Mesothelial cell of epicardium (in vitro differentiated cells): ENCODE measurements around the gene RCOR2. TPM values are rescaled to one million over a fixed set of nuclear protein-coding genes. Genes with fewer than 3 reads are reported as not detected.
"Not testable (repeated sequence)": the region's sequence is repeated elsewhere in the genome, so short reads cannot be mapped to it uniquely, and the experiment has no call there.

Experiments used
- DNase-seq, 2 experiments: peaks; one replicate each; pipeline ENCODE4 v3.0.0; 2021; ENCODE audit warnings: low spot score in 2 of 2; ENCODE audit not compliant: unreplicated experiment in 2 of 2
- H3K27ac Mint-ChIP-seq: 2 replicates; pipeline ENCODE4 v1.8.0; 2021; ENCODE audit warnings: mixed read lengths
- H3K27me3 Mint-ChIP-seq: 2 replicates; pipeline ENCODE4 v1.8.0; 2021; ENCODE audit warnings: low read depth, mixed read lengths
- H3K36me3 Mint-ChIP-seq: 2 replicates; pipeline ENCODE4 v1.8.0; 2021; ENCODE audit warnings: mixed read lengths
- H3K4me1 Mint-ChIP-seq: 2 replicates; pipeline ENCODE4 v1.8.0; 2021; ENCODE audit warnings: mixed read lengths
- H3K4me3 Mint-ChIP-seq: 2 replicates; pipeline ENCODE4 v1.8.0; 2021; ENCODE audit warnings: mild to moderate bottlenecking, moderate library complexity, mixed read lengths
- H3K9me3 Mint-ChIP-seq: 2 replicates; pipeline ENCODE4 v1.8.0; 2021; ENCODE audit warnings: mixed read lengths
- total RNA-seq: library from RNA; stranded (reverse); gene quantifications from 3 replicates; pipeline ENCODE4 v1.2.1, GENCODE V29; 2021
- TF ChIP-seq, protein P1 (sequence below): fragments of 200-600 bp; sonication (generic); IDR thresholded peaks from one replicate; pipeline ENCODE4 v1.5.0; 2021; ENCODE audit warnings: antibody characterized with exemption; ENCODE audit not compliant: unreplicated experiment

The RCOR2 gene
- 28.6 to 33.7 TPM (median 30.6 TPM) in 3 replicates for total RNA-seq

DNA sequence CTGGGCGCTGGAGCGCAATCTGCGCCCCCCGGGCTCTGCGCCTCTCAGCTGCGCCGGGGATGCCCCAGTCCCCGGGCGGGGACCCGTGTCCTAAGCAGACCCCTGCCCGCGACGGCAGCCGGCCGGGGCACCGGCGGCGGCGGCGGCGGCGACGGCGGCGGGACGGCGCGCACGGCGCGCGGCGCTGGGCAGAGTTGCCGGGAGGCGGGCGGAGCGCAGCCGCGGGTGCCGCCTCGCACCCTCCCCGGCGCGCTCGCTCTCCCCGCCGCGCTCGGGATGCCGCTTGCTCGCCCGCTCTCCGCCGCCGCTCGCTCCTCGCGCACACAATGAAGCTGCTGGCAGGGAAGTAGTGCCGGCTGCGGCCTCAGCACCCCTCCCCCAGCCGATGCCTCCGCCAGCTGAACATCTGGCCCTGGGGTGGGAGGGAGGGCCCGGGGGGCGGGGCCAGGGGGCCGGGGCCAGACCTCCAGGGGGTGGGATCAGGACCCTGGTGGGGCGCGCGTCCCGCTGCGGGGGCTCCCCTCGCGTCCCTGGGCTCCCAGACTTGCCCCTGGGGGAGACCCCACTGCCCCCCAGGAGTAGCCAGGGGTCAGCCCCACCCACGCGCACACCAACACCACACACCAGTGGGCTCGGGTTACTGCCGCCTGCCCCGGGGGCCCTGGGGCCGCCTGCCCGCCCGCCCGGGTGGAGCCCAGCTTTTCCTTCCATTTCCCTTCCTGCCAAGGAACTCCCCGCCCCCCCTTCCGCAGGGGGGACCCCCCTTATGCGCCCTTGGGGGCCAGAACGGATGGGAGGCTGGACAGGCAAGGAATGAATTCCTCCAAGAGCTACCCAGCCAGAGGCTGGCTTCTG, at the start of gene RCOR2:
RCOR2 (minus strand) TSS at position 328 of the 855 bp plus-strand sequence. CDS start 708 bp downstream, outside the sequence.
- Mint-ChIP-seq H3K9me3 (no peaks in the 10 kb centered on the region), H3K4me1 (peaks cover 37% of the 10 kb centered on the region), H3K36me3 (peaks cover 7% of the 10 kb centered on the region), H3K27ac (peak within 1 kb of the TSS; percentile 87), H3K4me3 (peak within 1 kb of the TSS; percentile 84), H3K27me3 (no peaks in the 10 kb centered on the region)
- TF ChIP-seq, protein P1, sequence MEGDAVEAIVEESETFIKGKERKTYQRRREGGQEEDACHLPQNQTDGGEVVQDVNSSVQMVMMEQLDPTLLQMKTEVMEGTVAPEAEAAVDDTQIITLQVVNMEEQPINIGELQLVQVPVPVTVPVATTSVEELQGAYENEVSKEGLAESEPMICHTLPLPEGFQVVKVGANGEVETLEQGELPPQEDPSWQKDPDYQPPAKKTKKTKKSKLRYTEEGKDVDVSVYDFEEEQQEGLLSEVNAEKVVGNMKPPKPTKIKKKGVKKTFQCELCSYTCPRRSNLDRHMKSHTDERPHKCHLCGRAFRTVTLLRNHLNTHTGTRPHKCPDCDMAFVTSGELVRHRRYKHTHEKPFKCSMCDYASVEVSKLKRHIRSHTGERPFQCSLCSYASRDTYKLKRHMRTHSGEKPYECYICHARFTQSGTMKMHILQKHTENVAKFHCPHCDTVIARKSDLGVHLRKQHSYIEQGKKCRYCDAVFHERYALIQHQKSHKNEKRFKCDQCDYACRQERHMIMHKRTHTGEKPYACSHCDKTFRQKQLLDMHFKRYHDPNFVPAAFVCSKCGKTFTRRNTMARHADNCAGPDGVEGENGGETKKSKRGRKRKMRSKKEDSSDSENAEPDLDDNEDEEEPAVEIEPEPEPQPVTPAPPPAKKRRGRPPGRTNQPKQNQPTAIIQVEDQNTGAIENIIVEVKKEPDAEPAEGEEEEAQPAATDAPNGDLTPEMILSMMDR: no peak
- DNase-seq: peak; percentile 64 to 80

GRCh38 chr11:63966444-63966843, 49.5 kb upstream of the RCOR2 start:
- H3K9me3 Mint-ChIP-seq: no peaks in the 10 kb centered on the region
- TF ChIP-seq, protein P1: no peak
- H3K4me3 Mint-ChIP-seq: no peak overlapping the region
- H3K27ac Mint-ChIP-seq: no peak overlapping the region
- H3K27me3 Mint-ChIP-seq: peaks cover 7% of the 10 kb centered on the region
- H3K4me1 Mint-ChIP-seq: peaks cover 5% of the 10 kb centered on the region
- no peaks in the 10 kb centered on the region for H3K36me3 Mint-ChIP-seq
- no peak for DNase-seq

DNA sequence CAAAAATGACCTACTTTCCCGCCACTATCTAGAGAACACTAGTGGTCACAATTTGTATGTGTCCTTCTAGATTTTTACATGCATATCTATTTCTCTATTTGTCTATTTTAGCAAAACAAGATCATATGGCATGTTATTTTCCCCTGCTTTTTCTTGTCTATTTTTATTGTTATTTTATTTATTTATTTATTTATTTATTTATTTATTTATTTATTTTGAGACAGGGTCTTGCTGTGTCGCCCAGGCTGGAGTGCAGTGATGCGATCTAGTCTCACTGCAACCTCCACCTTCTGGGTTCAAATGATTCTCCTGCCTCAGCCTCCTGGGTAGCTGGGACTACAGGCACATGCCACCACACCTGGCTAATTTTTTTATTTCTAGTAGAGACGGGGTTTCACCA, 46.9 kb upstream of the RCOR2 start:
- H3K4me1 Mint-ChIP-seq, H3K36me3 Mint-ChIP-seq, H3K27me3 Mint-ChIP-seq, H3K4me3 Mint-ChIP-seq, H3K9me3 Mint-ChIP-seq, H3K27ac Mint-ChIP-seq, DNase-seq: not testable (repeated sequence)

DNA sequence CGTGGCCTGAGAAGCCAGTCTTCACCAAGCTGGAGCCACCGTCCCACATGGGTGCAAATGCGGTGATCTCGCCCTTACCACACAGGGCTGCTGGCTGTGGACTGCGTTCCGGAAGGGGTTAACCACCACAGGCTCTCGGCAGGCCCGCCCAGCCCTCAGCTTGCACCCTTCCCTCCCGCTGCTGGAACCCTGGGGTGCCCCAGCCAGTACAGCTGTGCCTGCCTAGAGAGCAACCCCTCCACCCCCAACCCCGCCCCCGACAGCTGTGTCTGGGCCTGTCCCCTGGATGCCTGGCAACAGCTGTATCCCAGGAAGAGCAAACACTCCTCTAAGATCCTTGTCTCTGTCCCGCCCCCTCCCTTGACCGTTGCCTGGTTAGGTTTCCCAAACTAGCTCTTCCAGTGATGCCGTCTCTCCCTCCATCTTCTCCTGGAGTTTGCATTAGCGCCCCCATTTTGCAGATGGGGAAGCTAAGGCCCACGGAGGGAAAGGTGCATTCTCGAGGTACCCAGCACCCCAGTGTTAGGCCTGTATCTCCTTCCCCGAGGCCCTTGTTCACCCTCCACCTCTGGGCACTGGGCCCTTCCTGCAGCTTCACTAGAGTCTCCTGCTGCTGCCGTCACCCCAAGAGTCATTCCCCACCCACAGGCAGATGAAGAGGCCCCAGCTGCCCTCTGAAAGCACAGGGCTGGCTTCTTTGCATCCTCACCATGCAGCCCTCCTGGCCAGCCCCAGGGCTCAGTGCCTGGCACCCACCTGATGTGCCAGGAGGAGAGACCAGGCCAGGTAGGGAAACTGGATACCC, 44.8 kb upstream of the RCOR2 start:
- H3K36me3 Mint-ChIP-seq: no peaks in the 10 kb centered on the region
- DNase-seq: no peak
- H3K27ac Mint-ChIP-seq: no peak overlapping the region
- H3K9me3 Mint-ChIP-seq: no peaks in the 10 kb centered on the region
- H3K4me3 Mint-ChIP-seq: no peak overlapping the region
- H3K27me3 Mint-ChIP-seq: no peaks in the 10 kb centered on the region
- peaks cover 5% of the 10 kb centered on the region for H3K4me1 Mint-ChIP-seq
- TF ChIP-seq, protein P1: no peak

DNA sequence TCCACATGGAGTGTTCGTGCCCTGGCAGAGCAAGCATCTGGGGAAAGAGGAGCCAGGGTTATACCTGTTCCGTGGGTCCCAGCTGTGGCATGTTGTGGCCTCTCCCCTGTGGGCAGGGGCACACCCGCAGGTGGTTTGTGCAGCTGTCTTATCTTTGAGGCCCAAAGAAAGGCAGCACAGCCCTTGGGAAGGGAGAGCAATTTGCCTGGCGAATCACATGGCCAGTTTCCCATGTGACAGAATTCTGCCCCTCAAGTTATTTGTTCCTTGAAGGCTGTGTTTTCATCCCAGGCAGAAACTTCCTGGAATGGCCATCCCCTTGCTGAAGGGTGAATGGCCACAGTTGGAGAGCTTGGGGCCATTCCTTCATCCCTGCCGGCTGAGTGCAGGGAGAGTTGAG, 41.0 kb upstream of the RCOR2 start:
- Mint-ChIP-seq H3K27ac (no peak overlapping the region), H3K9me3 (no peaks in the 10 kb centered on the region)

More for the DNA sequence above, 41.0 kb upstream of the RCOR2 start:
- DNase-seq: no peak
- peaks cover 5% of the 10 kb centered on the region for H3K4me1 Mint-ChIP-seq
- no peaks in the 10 kb centered on the region for H3K27me3 Mint-ChIP-seq
- TF ChIP-seq, protein P1: no peak
- no peak overlapping the region for H3K4me3 Mint-ChIP-seq
- peaks cover 11% of the 10 kb centered on the region for H3K36me3 Mint-ChIP-seq
